ENCODE data around the gene FLT3.

GRCh38 chr13:27977476-27978300 is 122.7 kb downstream of the FLT3 start:
- TF ChIP-seq POLR2AphosphoS5 (IDR thresholded peaks at IDR 0.05), result no peak
- TF ChIP-seq, protein P1, sequence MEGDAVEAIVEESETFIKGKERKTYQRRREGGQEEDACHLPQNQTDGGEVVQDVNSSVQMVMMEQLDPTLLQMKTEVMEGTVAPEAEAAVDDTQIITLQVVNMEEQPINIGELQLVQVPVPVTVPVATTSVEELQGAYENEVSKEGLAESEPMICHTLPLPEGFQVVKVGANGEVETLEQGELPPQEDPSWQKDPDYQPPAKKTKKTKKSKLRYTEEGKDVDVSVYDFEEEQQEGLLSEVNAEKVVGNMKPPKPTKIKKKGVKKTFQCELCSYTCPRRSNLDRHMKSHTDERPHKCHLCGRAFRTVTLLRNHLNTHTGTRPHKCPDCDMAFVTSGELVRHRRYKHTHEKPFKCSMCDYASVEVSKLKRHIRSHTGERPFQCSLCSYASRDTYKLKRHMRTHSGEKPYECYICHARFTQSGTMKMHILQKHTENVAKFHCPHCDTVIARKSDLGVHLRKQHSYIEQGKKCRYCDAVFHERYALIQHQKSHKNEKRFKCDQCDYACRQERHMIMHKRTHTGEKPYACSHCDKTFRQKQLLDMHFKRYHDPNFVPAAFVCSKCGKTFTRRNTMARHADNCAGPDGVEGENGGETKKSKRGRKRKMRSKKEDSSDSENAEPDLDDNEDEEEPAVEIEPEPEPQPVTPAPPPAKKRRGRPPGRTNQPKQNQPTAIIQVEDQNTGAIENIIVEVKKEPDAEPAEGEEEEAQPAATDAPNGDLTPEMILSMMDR (IDR thresholded peaks at IDR 0.05), result no peak
- no peak for TF ChIP-seq EP300 (IDR thresholded peaks at IDR 0.05)

Data from esophagus muscularis mucosa (tissue), 4 donors.